HG03521 (cell line): ENCODE measurements around the gene ANTXR2.

Experiments
- ATAC-seq: cut with Tn5 transposase; IDR thresholded peaks from one replicate; pipeline ENCODE4 v1.9.1; 2021; ENCODE audit warnings: mild to moderate bottlenecking, moderate library complexity; ENCODE audit not compliant: unreplicated experiment

Gene ANTXR2

GRCh38 chr4:80092847-80093246, 19.8 kb upstream of the ANTXR2 start:
- no peak for ATAC-seq

GRCh38 chr4:80092088-80092487, 19.1 kb upstream of the ANTXR2 start:
- ATAC-seq: no peak

DNA sequence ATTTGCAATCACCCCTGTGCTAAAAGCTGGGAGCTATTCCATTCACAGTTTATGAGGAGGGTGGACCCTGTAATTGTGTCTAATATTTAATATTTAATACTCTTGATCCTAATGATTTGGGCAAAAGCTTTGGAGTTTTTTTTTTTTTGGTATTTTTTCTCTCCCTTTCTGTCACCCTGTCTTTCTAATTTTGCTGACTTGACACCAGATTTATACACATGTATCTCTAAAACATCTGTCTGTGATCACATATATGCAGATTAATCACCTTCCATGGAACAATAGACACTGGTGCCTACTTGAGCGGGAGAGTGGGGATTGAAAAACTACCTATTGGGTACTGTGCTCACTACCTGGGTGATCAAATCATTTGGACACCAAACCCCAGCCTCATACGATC, 18.7 kb upstream of the ANTXR2 start:
- no peak for ATAC-seq

DNA sequence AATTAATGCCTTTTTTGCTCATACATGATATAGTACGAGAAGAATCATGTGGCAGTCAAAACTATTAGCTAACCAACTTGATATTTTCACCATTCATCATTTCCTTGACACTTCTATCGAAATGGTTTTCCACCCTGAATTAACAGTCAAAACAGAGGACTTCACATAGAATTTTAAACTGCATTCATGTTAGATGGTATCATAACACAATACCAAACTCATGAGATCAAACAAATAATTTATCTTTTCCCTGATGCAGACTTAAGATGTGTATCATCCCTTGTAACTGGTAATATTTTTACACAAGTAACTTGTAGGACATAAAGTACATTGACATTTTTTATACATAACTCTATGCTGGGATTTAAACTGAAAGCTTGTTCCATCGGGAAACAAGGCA, 18.2 kb upstream of the ANTXR2 start:
- ATAC-seq: no peak

DNA sequence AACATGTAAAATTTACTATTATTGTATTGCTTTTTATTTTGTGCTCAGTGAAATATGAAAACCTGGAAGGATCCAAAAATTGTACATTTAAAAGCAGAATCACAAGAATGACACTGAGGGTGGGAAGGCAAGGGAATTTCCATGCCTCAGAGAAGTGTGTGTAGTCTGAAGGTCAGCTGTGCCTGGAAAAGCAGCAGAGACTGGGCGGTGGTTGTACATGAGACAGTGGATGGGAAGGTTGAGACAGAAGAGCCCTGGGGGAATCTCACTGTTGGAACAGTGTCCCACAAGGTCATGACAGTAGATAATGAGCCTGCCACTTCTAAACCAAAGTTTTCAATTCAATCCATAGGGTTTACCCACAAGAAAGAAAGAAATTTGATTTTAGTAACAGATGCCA, 17.1 kb upstream of the ANTXR2 start:
- no peak for ATAC-seq

DNA sequence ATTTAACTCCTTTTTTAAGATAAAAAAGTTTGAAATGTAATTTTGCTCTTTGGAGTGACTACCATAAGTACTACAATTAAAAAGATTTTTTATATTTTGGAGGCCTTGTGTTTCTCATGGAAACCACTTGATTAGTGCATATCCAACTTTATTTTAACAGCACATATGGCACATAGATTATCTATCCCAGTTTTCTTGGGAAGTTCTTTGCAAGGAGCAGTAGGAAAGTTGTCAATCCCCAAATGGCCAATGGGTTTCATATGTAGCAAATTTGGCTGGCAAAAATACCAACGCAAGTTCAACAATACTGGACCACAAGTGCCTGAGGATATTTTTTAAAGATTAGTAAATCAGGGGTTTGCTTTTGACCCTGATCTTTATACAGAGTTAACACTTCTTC, 15.4 kb upstream of the ANTXR2 start:
- ATAC-seq: no peak

DNA sequence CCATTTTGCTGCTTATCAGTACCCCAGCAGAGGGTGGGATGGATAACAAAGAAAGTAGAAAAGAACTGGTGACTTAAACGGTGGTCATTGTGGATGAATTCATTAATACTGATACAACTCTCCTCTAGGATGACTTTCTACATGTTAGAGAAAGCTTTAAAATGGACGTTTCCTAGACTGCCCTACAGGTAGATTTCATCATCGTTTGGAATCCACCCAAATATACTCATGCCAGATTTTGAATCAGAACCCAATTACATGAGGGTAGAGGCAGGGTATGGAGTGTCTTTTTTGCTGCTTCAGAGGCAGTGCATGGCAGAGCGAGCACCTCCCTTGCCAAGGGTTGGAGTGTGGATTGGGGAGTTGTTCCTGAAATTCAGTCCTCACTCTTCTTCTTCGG, 13.3 kb upstream of the ANTXR2 start:
- ATAC-seq: no peak

- ATAC-seq: no peak
These were observed 12.1 kb upstream of the ANTXR2 start for GRCh38 chr4:80085081-80085480.

DNA sequence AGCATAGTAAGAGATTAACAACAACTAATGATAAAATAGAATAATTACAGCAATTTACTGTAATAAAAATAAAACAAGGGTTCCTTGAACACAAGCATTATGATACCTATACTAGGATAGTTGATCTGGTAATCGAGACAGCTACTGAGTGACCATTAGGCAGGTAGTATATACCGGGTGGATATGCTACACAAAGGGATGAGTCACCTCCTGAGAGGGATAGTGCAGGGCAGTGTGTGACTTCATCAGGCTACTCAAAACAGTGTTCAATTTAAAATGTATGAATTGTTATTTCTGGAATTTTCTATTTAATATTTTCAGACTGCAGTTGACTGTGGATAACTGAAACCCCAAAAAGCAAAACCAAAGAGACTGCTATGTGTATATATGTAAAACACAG, 9.7 kb upstream of the ANTXR2 start:
- ATAC-seq: no peak

GRCh38 chr4:80081566-80081965, 8.5 kb upstream of the ANTXR2 start:
- ATAC-seq: no peak

DNA sequence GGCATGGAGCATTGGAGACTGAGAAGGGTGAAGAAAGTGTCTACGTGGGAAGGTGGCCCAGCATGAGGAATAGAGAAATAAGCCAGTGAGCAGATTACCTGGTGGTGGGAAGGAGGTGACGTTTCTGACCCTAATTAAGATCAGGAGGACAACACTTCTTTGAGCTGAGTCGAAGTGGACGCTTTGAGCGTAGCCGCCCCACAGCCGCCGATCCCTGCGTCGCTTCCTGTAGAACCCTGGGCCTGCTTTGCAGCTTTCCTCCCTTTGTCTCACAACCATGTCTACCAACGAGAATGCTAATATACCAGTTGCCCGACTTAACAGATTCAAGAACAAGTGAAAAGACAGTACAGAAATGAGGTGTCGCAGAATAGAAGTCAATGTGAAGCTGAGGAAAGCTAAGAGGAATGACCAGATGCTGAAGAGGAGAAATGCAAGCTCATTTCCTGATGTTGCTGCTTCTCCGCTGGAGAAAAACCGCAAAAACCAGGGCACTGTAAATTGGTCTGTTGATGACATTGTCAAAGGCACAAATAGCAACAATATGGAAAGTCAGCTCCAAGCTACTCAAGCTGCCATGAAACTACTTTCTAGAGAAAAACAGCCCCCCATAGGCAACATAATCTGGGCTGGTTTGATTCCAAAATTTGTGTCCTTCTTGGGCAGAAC, 6.4 kb upstream of the ANTXR2 start:
- ATAC-seq: no peak

- ATAC-seq: no peak
These were observed 5.5 kb upstream of the ANTXR2 start for GRCh38 chr4:80078346-80079092.

- ATAC-seq: no peak
These were observed 4.6 kb upstream of the ANTXR2 start for GRCh38 chr4:80077639-80078038.

DNA sequence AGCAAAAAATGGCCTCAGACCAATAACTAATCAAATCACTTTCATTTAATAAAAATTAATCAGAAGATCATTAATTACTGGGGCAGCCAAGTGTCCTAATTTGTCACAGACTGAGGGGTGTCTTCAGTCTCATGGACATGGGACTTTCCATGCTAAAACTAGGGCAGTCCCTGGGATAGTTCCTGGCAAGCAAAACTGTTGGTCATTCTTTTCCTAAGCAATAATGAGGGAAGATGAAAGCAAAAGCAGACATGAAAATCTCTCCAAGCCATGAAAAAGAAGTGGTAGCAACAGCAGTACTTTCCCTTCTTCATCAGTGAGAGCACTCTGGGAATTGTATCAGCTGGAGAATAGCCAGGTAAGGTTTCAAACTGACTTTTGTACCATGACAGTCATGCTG, 3.7 kb upstream of the ANTXR2 start:
- ATAC-seq: no peak

DNA sequence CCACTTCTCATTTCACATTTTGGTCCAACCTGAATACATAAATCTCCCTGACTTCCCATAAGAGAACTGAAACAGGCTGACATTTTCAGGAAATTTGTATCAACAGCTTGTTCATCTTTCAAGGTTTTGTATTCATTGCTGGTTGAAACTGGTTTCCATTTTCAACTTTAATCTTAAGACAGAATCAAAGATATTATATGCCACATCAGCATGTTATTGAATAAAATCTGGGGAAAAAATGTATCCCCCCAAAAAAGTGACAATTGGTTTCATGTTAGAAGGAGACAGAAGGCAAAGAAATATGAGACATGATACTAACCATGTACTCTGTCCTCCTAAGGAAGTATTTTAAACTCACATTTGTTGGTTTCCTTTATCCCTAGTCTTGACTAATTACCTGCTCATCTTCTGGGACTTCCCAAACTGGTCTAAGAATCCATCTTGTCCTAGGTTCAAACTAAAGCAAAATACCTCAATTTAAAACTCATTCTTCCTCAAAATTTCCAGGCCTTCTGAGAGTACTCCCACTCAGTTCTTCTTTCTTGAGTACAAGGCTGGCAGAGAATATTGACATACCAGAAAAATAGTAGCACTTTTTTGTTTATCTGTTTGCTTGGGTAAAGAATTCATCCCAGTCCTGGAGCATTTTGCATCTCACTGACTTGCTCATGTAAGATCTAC, 3.1 kb upstream of the ANTXR2 start:
- no peak for ATAC-seq

DNA sequence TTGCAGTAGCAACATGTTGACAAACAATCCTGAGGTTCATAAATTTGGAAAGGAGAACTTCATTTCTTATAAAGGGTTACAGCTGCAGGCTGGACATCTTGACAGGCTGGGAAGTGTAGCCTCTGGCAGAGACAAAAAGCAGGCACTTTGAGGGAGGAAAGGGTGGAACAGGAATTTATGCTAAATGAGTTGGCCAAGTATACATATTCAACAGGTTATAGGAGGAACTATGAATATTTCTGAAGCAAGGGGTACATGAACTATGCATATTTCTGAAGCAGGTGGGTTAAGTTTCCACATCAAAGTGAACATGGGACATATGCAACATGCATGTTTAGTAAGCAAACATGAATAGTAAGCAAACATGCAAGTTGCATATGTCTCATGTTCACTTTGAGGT, 1.6 kb upstream of the ANTXR2 start:
- no peak for ATAC-seq

DNA sequence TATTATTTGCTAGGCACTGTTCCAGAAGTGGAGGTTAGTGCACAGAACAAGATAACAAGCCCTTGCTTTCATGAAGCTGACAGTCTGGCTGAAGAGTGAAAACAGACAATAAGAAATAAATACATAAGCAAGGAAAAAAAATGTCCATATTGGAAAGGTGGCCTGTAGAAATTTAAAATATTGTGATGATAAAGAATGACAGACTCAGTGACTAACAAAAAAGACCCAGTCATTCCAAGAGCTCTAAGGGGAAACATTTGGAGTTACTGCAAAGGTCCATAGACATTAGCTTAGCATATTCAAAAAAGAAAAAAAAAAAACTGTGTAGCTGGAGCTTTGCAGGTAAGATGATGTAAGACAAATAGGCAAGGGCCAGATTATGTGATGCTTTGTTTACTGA, 1.0 kb upstream of the ANTXR2 start:
- ATAC-seq: no peak

DNA sequence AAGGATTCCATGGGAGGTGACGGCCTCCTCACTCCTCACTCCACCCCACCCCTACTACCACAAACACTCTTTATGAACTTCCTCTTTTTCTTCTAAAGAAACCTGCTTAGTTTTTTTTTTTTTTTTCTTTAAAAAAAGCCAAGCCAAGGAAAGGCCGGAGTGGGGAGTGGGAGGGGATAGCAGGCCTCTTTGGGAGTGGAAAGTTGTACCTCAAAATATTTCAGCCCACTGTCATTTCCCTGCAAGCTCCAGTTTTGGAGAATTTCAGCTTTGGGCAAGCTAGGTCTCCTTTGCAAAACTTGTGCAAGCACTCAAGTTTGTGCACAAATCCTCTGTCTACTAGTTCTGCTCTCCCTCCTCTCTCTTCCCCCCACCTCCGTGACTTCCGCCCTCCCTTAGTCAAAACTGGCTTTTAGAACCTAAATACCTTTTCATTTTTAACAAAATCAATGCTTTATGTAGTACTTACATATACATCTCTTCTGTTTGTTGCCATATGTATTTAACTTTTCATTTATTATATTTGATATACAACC, 512 bp upstream of the ANTXR2 start:
- peak; percentile 39 for ATAC-seq

DNA sequence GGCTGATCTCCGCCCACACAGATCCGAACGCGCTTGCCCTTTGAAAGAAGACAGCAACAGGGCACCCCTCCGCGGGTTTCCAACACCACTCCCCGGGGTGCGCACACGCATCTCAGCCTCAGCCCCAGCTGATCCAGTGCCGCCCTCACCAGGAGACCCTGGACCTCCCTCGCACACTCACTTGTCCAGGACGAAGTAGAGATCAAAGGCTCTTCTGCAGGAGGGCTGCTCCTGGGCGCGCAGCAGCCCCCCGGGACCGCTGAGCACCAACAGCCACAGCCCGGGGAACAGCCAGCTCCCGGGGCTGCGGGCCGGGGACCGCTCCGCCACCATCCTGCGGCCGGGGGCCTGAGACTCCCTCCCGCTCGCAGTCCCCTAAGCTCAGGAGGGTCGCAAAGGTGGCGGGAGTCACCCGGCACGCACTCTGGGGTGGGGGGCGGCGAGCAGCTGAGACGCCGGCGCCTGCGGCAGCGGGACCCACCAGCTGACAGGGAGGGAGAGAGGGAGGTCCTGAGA, 743 bp downstream of the ANTXR2 start:
- ATAC-seq: peak; percentile 23

- peak; percentile 26 for ATAC-seq
These were observed 1.3 kb downstream of the ANTXR2 start for GRCh38 chr4:80071604-80072227.

GRCh38 chr4:80070880-80071603, 2.0 kb downstream of the ANTXR2 start:
- no peak for ATAC-seq
